Stimulated activated CD4-positive, alpha-beta T cell treated with anti-CD3 and anti-CD28 coated beads, Interleukin-1b, Interleukin-23, amount 100 ng/mL, for 48 hours (primary cell): ENCODE data around the gene CLPSL2.

ENCODE experiments used
- DNase-seq: peaks from one replicate; pipeline ENCODE4 v3.0.0-alpha.2; 2020

Gene CLPSL2

GRCh38 chr6:35747877-35748276, 28.5 kb upstream of the CLPSL2 start:
- no peak for DNase-seq

DNA sequence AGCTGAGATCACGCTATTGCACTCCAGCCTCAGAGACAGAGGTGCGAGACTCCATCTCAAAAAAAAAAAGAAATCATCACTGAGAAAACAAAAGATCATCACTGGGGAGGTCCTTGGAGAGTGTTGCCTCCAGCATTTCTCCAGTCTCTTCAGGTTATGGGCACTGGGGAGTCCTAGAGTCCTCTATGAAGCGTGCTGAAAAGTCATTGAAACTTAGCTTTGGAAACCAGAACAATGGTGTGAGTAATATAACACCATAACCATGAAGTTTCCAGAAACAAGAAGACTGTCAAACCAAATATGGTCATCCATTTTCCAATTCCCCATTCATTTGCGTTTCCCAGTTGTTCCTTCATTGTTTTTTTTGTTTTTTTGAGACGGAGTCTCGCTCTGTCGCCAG, 25.8 kb upstream of the CLPSL2 start:
- DNase-seq = no peak

GRCh38 chr6:35751594-35751993, 24.8 kb upstream of the CLPSL2 start:
- peak; percentile 60 for DNase-seq

DNA sequence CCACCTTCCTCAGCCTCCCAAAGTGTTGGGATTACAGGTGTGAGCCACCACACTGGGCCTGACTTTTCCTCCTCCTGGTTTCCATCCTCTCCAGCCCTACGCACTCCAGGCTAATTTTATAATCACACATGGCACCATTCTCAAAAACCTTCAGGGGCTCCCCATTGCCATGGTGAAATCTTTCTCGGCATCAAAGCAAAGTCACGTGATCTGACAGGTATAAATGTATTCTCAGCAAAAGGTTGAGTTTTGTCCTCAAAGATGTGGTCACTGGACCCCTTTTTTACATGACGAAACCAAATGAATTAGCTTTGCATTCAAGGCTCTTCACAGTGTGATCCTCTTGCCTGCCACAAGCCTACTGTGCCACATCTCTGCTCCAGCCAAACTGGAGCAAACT, 24.1 kb upstream of the CLPSL2 start:
- DNase-seq = no peak

DNA sequence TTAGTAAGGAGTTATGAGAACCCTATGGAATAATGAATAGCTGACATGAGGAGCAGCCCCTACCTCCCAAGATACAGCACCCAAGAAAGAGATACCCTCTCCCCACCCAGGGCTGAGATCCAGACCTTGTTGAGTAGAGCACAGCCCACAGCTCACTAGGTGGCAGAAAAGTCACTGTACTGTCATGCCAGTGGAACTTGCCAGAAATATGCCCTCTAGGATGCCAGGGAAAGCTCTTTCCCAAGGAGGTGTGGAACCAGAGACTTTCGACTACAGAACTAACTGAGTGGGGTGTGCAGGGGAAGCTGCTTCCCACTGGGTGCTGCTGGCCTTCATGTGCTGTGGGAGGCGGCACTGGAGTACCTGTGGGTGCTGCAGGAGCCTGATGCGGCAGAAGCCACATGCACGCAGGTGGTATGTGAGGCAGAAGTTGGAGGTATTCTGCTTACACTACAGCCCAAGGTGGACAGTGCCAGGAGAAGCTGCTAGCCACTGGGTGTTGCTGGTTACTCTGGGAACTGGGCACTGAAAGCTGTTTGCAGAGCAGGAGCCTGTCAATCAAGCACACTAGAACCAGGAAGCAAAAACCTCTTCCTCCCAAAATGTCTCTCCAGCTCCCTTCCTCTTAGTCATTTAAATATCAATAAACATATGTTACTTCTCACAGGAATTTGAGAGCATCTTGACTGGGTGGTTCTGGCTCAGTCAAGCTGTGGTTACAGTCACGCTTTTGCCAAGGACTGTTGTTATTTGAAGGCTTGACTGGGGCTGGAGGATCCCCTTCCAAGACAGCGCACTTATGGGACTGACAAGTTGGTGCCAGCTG, 21.7 kb upstream of the CLPSL2 start:
- no peak for DNase-seq

- DNase-seq = no peak
Measured at GRCh38 chr6:35755278-35755924, 21.0 kb upstream of the CLPSL2 start.

GRCh38 chr6:35757456-35758123, 18.8 kb upstream of the CLPSL2 start:
- peak; percentile 23 for DNase-seq

DNA sequence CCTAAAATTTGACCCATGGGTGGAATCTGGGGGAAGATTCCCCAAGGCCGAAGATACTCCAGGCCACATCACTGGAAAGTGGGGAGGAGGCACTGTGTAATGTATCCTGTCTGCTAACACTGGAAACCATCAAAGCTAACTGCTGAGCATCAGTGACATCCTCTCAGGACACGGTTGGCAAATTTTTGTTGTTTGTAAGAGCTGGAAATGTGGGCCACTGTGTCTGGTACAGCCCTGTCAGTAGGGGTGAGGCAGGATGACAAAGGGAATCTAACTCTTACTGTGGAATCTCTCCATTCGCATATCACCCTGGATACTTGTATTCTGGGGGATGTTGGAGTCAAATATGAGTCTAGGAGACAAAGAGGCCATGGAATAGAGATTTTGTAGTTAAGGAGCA, 17.0 kb upstream of the CLPSL2 start:
- no peak for DNase-seq

GRCh38 chr6:35765739-35766138, 10.7 kb upstream of the CLPSL2 start:
- DNase-seq = no peak

GRCh38 chr6:35769211-35769610, 7.2 kb upstream of the CLPSL2 start:
- no peak for DNase-seq

DNA sequence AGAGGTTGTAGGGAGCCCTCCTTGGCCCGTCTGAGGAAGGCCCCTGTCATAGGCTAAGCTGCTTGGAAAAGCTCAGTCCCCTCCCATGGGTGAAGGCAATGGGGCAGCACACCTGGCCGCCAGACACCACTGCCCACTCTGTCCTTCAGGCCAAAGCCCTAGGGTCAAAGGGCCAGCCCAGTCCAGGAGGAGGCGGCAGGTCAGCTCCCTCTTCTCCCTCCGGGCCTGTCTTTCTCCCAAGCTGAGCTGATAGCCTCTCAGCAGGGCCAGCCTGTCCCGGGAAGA, 5.1 kb upstream of the CLPSL2 start:
- DNase-seq = no peak

GRCh38 chr6:35774116-35774794, 2.1 kb upstream of the CLPSL2 start:
- DNase-seq = no peak

DNA sequence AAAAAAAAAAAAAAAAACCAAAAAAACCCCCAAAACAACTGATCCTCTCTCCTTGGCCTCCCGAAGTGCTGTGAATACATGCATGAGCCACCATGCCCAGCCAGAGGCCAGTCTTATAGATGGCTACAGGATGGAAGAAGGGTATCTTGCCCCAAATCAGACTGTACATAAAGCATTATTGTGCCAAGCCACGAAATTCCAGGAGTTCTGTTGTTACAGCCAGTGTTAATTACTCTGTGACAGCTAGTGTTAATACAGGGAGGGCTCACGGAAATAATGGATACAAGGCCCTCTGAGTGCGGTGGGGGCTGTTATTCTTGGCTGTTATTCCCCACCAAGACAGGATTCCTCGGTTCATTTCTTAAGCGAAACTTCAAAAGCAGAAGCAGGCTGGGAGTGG, 1.4 kb upstream of the CLPSL2 start:
- no peak for DNase-seq

DNA sequence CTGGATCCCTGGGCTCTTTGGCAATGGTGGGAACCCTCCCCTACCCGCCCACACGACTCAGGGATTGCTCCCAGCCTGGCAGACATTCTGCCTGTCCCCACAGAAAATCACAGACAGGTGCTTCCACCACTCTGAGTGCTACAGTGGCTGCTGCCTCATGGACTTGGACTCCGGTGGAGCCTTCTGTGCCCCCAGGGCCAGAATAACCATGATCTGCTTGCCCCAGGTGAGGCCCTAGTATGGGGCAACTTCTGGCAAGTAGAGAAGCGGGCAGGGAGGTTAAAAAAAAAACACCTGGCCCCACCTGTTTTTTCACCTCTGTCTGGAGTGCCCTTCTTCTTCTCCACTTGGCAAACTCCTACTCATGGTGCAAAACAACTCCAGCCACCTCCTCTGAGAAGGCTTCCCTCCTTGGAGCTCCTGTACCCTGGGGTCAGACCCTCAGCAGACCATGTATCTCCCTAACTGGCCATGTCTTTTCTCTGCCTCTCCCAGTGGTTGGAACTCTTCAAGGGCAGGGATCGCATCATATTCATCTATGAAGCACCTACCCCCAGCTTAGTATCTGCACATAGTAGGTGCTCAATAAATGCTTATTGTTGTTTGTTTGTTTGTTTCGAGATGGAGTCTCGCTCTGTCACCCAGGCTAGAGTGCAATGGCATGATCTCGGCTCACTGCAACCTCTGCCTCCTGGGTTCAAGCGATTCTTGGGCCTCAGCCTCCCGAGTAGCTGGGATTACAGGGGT, 1.1 kb downstream of the CLPSL2 start:
- no peak for DNase-seq

- DNase-seq = no peak
Measured at GRCh38 chr6:35778437-35778836, 2.0 kb downstream of the CLPSL2 start.

- no peak for DNase-seq
Measured at GRCh38 chr6:35780719-35781118, 4.3 kb downstream of the CLPSL2 start, which contains the start of gene CLPSL1. Gene CLPSL1, plus strand, starts transcription at chr6:35781019. Its CDS starts 92 bp downstream, at chr6:35781111.

GRCh38 chr6:35781290-35781689, 4.9 kb downstream of the CLPSL2 start:
- no peak for DNase-seq

DNA sequence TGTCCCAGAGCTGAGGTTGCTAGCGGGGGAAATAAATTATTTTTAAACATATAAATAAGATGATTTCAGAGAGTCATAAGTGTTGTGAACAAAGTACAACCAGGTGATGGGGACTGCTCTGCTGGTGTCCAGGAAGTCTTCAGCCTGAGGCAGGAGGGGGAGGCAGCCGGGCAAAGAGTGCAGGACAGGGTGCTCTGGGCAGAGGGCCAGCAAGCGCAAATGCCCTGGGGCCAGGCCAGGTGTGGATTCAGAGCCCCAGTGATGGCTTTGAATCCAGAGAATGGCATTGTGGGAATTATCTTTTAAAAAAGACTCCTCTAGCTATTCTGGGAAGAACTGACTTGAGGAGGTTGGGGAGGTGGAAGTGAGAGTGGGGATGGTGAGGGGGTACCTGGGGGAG, 6.0 kb downstream of the CLPSL2 start:
- no peak for DNase-seq

- no peak for DNase-seq
Measured at GRCh38 chr6:35784200-35784599, 7.8 kb downstream of the CLPSL2 start.

DNA sequence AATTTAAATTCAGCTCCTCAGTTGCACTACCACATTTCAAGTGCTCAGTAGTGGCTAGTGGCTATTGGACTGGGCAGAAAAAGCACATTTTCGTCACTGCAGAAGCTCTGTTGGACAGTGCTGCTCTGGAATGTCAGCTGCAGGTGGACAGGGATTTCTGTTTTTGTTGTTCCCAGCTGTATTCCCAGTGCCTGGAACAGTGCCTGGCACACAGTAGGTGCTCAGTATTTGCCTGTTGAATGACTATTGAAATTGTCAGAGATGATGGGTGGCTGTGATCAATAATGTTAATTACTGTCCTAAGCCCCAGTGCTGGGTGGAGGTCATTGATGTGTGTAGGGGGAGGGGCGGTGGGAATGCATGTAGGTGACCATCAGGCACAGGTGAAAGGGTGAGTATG, 9.9 kb downstream of the CLPSL2 start:
- DNase-seq = no peak

DNA sequence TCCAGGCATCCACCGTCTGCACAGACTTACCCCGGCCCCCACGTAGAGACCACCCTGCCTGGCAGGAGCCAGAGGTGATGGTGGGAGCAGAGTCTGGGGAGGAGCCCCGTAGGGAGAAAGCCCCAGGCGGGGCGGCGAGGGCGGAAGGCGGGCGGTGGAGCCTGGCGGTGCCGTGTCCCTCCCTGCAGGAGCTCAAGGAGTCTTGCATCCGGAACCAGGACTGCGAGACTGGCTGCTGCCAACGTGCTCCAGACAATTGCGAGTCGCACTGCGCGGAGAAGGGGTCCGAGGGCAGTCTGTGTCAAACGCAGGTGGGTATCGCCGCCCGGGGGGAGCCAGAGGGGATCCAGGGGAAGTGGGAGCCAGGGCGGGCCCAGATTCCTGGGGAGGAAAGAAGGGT, 10.4 kb downstream of the CLPSL2 start:
- no peak for DNase-seq

DNA sequence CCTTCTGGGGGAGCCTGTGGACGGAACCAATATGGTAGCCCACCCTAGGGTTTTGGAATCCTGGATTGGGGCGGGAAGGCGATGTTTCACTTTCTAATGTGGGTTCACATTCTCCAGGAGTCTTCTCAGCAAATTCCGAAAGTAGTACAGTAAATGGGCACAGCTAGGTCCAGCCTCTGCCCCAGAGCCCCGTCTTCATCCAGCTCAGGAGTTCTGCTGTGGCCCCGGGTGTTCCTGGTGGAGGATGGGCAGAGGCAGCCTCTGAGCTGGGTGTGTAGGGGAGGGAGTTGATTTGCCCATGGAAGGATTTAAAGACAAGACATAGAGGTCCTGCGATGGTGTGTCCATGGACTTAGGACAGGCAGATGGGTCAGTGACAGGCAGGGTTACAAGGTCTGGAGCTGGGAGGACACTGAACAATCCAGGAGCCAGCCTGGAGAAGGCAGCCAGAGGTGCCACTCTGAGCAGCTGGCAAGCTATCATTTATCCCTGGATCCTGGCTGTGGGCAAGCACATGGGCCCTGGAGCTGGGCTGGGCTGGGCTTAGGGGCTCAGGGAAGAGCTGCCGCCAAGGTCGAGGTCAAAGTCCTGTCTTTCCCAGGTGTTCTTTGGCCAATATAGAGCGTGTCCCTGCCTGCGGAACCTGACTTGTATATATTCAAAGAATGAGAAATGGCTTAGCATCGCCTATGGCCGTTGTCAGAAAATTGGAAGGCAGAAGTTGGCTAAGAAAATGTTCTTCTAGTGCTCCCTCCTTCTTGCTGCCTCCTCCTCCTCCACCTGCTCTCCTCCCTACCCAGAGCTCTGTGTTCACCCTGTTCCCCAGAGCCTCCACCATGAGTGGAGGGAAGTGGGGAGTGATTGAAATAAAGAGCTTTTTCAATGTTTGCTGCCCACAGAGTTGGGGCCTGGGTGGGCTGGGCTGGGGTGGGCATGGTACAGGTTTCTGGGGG, 11.1 kb downstream of the CLPSL2 start:
- DNase-seq = no peak
